ENCODE measurements around the gene IGFBP5. TPM values are rescaled to one million over a fixed set of nuclear protein-coding genes. Genes with fewer than 3 reads are reported as not detected.

The IGFBP5 gene
- total RNA-seq, 1 donor from 2014 or later, result 73.9 TPM

- H3K9me3 Mint-ChIP-seq (ENCODE audit: low read depth), result no peaks in the 10 kb centered on the region
- H3K27me3 Mint-ChIP-seq, result peaks cover 3% of the 10 kb centered on the region
- no peak for TF ChIP-seq CTCF (IDR thresholded peaks at IDR 0.05; ENCODE audit: unreplicated experiment)
- peaks cover 20% of the 10 kb centered on the region for H3K4me1 Mint-ChIP-seq (ENCODE audit: low read depth)
- no peak for DNase-seq (ENCODE audit: low spot score, unreplicated experiment)
- H3K27ac Mint-ChIP-seq, result no peak overlapping the region
- peaks cover 4% of the 10 kb centered on the region for H3K36me3 Mint-ChIP-seq (ENCODE audit: insufficient read depth)
- H3K4me3 Mint-ChIP-seq (ENCODE audit: low read depth), result no peak overlapping the region
Measured at GRCh38 chr2:216685327-216685875, 9.9 kb downstream of the IGFBP5 start.

- no peaks in the 10 kb centered on the region for H3K9me3 Mint-ChIP-seq (ENCODE audit: low read depth)
- peaks cover 8% of the 10 kb centered on the region for H3K36me3 Mint-ChIP-seq (ENCODE audit: insufficient read depth)
- H3K27ac Mint-ChIP-seq, result no peak overlapping the region
- no peak for DNase-seq (ENCODE audit: low spot score, unreplicated experiment)
- peaks cover 3% of the 10 kb centered on the region for H3K27me3 Mint-ChIP-seq
- no peak overlapping the region for H3K4me3 Mint-ChIP-seq (ENCODE audit: low read depth)
- TF ChIP-seq CTCF (IDR thresholded peaks at IDR 0.05; ENCODE audit: unreplicated experiment), result no peak
- peaks cover 10% of the 10 kb centered on the region for H3K4me1 Mint-ChIP-seq (ENCODE audit: low read depth)
Measured at GRCh38 chr2:216683846-216684245, 11.5 kb downstream of the IGFBP5 start.

- no peak overlapping the region for H3K27ac Mint-ChIP-seq
- no peak for TF ChIP-seq CTCF (IDR thresholded peaks at IDR 0.05; ENCODE audit: unreplicated experiment)
- no peaks in the 10 kb centered on the region for H3K9me3 Mint-ChIP-seq (ENCODE audit: low read depth)
- H3K4me1 Mint-ChIP-seq (ENCODE audit: low read depth), result peaks cover 10% of the 10 kb centered on the region
- no peak overlapping the region for H3K4me3 Mint-ChIP-seq (ENCODE audit: low read depth)
- H3K36me3 Mint-ChIP-seq (ENCODE audit: insufficient read depth), result peaks cover 8% of the 10 kb centered on the region
- H3K27me3 Mint-ChIP-seq, result peaks cover 3% of the 10 kb centered on the region
- no peak for DNase-seq (ENCODE audit: low spot score, unreplicated experiment)
Measured at GRCh38 chr2:216681683-216682082, 13.7 kb downstream of the IGFBP5 start.

- Mint-ChIP-seq H3K27ac (peak overlapping the region; percentile 36), H3K4me3 (ENCODE audit: low read depth) (no peak overlapping the region), H3K27me3 (peaks cover 3% of the 10 kb centered on the region), H3K4me1 (ENCODE audit: low read depth) (peaks cover 10% of the 10 kb centered on the region), H3K9me3 (ENCODE audit: low read depth) (no peaks in the 10 kb centered on the region), H3K36me3 (ENCODE audit: insufficient read depth) (peaks cover 8% of the 10 kb centered on the region)
- DNase-seq (ENCODE audit: low spot score, unreplicated experiment), result no peak
- no peak for TF ChIP-seq CTCF (IDR thresholded peaks at IDR 0.05; ENCODE audit: unreplicated experiment)
Measured at GRCh38 chr2:216680951-216681629, 14.3 kb downstream of the IGFBP5 start.

- H3K36me3 Mint-ChIP-seq (ENCODE audit: insufficient read depth), result peaks cover 8% of the 10 kb centered on the region
- H3K27ac Mint-ChIP-seq, result no peak overlapping the region
- H3K4me3 Mint-ChIP-seq (ENCODE audit: low read depth), result no peak overlapping the region
- peaks cover 9% of the 10 kb centered on the region for H3K4me1 Mint-ChIP-seq (ENCODE audit: low read depth)
- DNase-seq (ENCODE audit: low spot score, unreplicated experiment), result no peak
- H3K27me3 Mint-ChIP-seq, result peaks cover 3% of the 10 kb centered on the region
- no peaks in the 10 kb centered on the region for H3K9me3 Mint-ChIP-seq (ENCODE audit: low read depth)
- no peak for TF ChIP-seq CTCF (IDR thresholded peaks at IDR 0.05; ENCODE audit: unreplicated experiment)
Measured at GRCh38 chr2:216679658-216680024, 15.7 kb downstream of the IGFBP5 start.
